H9 (cell line): Measurements from ENCODE around the gene CST4. TPM values are rescaled to one million over a fixed set of nuclear protein-coding genes. Genes with fewer than 3 reads are reported as not detected.

Experiments
- DNase-seq: peaks from one replicate; pipeline ENCODE4 v3.0.0-alpha.2; 2017
- H2AFZ ChIP-seq: one replicate; pipeline ENCODE4 v1.6.1; 2013; ENCODE audit warnings: mild to moderate bottlenecking, low read length, control low read depth, moderate library complexity
- H2AK5ac ChIP-seq: 2 replicates; pipeline ENCODE4 v1.6.1; 2013; ENCODE audit warnings: low read length, control low read depth, mixed read lengths; ENCODE audit not compliant: insufficient read length
- H2BK120ac ChIP-seq: one replicate; pipeline ENCODE4 v1.6.1; 2013; ENCODE audit warnings: low read depth, mild to moderate bottlenecking, low read length, control low read depth, inconsistent platforms; ENCODE audit not compliant: poor library complexity, severe bottlenecking
- H2BK12ac ChIP-seq: 2 replicates; pipeline ENCODE4 v1.6.1; 2013; ENCODE audit warnings: low read length, control low read depth, mixed read lengths, low read depth; ENCODE audit not compliant: insufficient read length
- H2BK15ac ChIP-seq: 2 replicates; pipeline ENCODE4 v1.6.1; 2013; ENCODE audit warnings: low read depth, low read length, control low read depth
- H2BK20ac ChIP-seq: one replicate; pipeline ENCODE4 v1.6.1; 2013; ENCODE audit warnings: low read depth, mild to moderate bottlenecking, low read length, control low read depth, inconsistent platforms; ENCODE audit not compliant: poor library complexity, severe bottlenecking
- H2BK5ac ChIP-seq: 2 replicates; pipeline ENCODE4 v1.6.1; 2013; ENCODE audit warnings: low read length, control low read depth, mixed read lengths; ENCODE audit not compliant: insufficient read length
- H3K14ac ChIP-seq: 2 replicates; pipeline ENCODE4 v1.6.1; 2013; ENCODE audit warnings: low read length, control low read depth; ENCODE audit not compliant: insufficient read depth
- H3K18ac ChIP-seq: 2 replicates; pipeline ENCODE4 v1.6.1; 2013; ENCODE audit warnings: low read depth, mild to moderate bottlenecking, mixed read lengths, low read length, control low read depth; ENCODE audit not compliant: insufficient read length
- H3K23ac ChIP-seq: 2 replicates; pipeline ENCODE4 v1.6.1; 2013; ENCODE audit warnings: low read length, control low read depth, mixed read lengths, low read depth; ENCODE audit not compliant: insufficient read length
- H3K23me2 ChIP-seq: 2 replicates; pipeline ENCODE4 v1.6.1; 2013; ENCODE audit warnings: low read depth, mild to moderate bottlenecking, mixed read lengths, low read length, control low read depth; ENCODE audit not compliant: insufficient read length, poor library complexity, severe bottlenecking
- H3K27ac ChIP-seq: 2 replicates; pipeline ENCODE4 v1.5.1; 2013; ENCODE audit warnings: low read length, control low read depth, mixed read lengths, low read depth; ENCODE audit not compliant: insufficient read length
- H3K27me3 ChIP-seq: 2 replicates; pipeline ENCODE4 v1.6.1; 2013; ENCODE audit warnings: low read length, control low read depth, inconsistent platforms; ENCODE audit not compliant: insufficient read depth
- H3K4ac ChIP-seq: 2 replicates; pipeline ENCODE4 v1.6.1; 2013; ENCODE audit warnings: low read depth, mild to moderate bottlenecking, control low read depth, inconsistent platforms, low read length, moderate library complexity
- H3K4me1 ChIP-seq: 2 replicates; pipeline ENCODE4 v1.6.1; 2013; ENCODE audit warnings: low read length, control low read depth, inconsistent platforms; ENCODE audit not compliant: insufficient read depth
- H3K4me2 ChIP-seq: 2 replicates; pipeline ENCODE4 v1.6.1; 2013; ENCODE audit warnings: low read length, control low read depth, mixed read lengths; ENCODE audit not compliant: insufficient read length, insufficient read depth
- H3K56ac ChIP-seq: 2 replicates; pipeline ENCODE4 v1.6.1; 2013; ENCODE audit warnings: low read depth, mild to moderate bottlenecking, mixed read lengths, low read length, control low read depth; ENCODE audit not compliant: insufficient read length
- H3K79me1 ChIP-seq: 2 replicates; pipeline ENCODE4 v1.6.1; 2013; ENCODE audit warnings: low read depth, mild to moderate bottlenecking, moderate library complexity, low read length, control low read depth, inconsistent platforms; ENCODE audit not compliant: insufficient read depth, poor library complexity, severe bottlenecking
- H3K79me2 ChIP-seq: 2 replicates; pipeline ENCODE4 v1.6.1; 2013; ENCODE audit warnings: low read length, control low read depth, inconsistent platforms; ENCODE audit not compliant: insufficient read depth
- H3K9ac ChIP-seq: 2 replicates; pipeline ENCODE4 v1.6.1; 2013; ENCODE audit warnings: low read length, control low read depth, mixed read lengths; ENCODE audit not compliant: insufficient read length; ENCODE audit errors: extremely low read depth
- H3K9me3 ChIP-seq: one replicate; pipeline ENCODE4 v1.6.1; 2013; ENCODE audit warnings: low read depth, low read length, inconsistent platforms; ENCODE audit not compliant: control insufficient read depth
- H3T11ph ChIP-seq: one replicate; pipeline ENCODE4 v1.6.1; 2013; ENCODE audit warnings: mild to moderate bottlenecking, low read length, control low read depth, inconsistent platforms
- H4K20me1 ChIP-seq: one replicate; pipeline ENCODE4 v1.6.1; 2013; ENCODE audit not compliant: control insufficient read depth, insufficient read length, insufficient read depth
- H4K5ac ChIP-seq: 2 replicates; pipeline ENCODE4 v1.6.1; 2013; ENCODE audit warnings: low read depth, mild to moderate bottlenecking, mixed read lengths, low read length, control low read depth; ENCODE audit not compliant: insufficient read length
- H4K8ac ChIP-seq: replicated peaks from 2 replicates; pipeline ENCODE4 v1.6.1; 2013; ENCODE audit warnings: low read length, control low read depth, mixed read lengths, low read depth; ENCODE audit not compliant: insufficient read length
- H4K91ac ChIP-seq: 2 replicates; pipeline ENCODE4 v1.6.1; 2013; ENCODE audit warnings: low read depth, mild to moderate bottlenecking, moderate library complexity, mixed read lengths, low read length, control low read depth; ENCODE audit not compliant: insufficient read length
- H3K27ac Mint-ChIP-seq, 3 experiments: 2 replicates in 2 of 3; 3 replicates in 1 of 3; pipeline ENCODE4 v1.8.0; 2020 to 2021; ENCODE audit warnings: mixed read lengths in 3 of 3, mild to moderate bottlenecking in 1 of 3, moderate library complexity in 1 of 3
- H3K27me3 Mint-ChIP-seq: 2 replicates; pipeline ENCODE4 v1.8.0; 2021; ENCODE audit warnings: low read depth, mild to moderate bottlenecking, moderate library complexity, mixed read lengths
- H3K36me3 Mint-ChIP-seq, 3 experiments: 2 replicates in 2 of 3; 3 replicates in 1 of 3; pipeline ENCODE4 v1.8.0; 2020 to 2021; ENCODE audit warnings: low read depth in 3 of 3, mixed read lengths in 3 of 3; ENCODE audit not compliant: insufficient read depth in 1 of 3
- H3K4me1 Mint-ChIP-seq, 2 experiments: 2 replicates each; pipeline ENCODE4 v1.8.0; 2020; ENCODE audit warnings: mixed read lengths in 2 of 2
- H3K4me3 Mint-ChIP-seq, 2 experiments: 2 replicates in 1 of 2; 3 replicates in 1 of 2; pipeline ENCODE4 v1.8.0; 2020 to 2021; ENCODE audit warnings: mild to moderate bottlenecking in 2 of 2, mixed read lengths in 2 of 2, moderate library complexity in 1 of 2
- H3K9me3 Mint-ChIP-seq, 2 experiments: 2 replicates in 1 of 2; 3 replicates in 1 of 2; pipeline ENCODE4 v1.8.0; 2020; ENCODE audit warnings: mild to moderate bottlenecking in 2 of 2, mixed read lengths in 2 of 2, moderate library complexity in 1 of 2
- WGBS: extraction: QIAGEN DNeasy Blood & Tissue Kit; methylation state at CpG from one replicate; pipeline ENCODE4 v1.1.7; 2013; ENCODE audit warnings: missing lambda C conversion rate, low lambda C conversion rate, mixed read lengths; ENCODE audit not compliant: insufficient read length; ENCODE audit errors: extremely low coverage; 5-methylcytosine and 5-hydroxymethylcytosine counted together
- total RNA-seq: library from RNA; stranded (reverse); gene quantifications from 2 replicates; pipeline ENCODE4 v1.2.1, GENCODE V29; 2021
- TF ChIP-seq, protein P1 (sequence below): fragments of 200-600 bp; sonication (generic); conservative IDR thresholded peaks from 3 replicates; pipeline ENCODE4 v1.8.0; 2021; ENCODE audit warnings: antibody characterized with exemption, mild to moderate bottlenecking

CST4 gene
- total RNA-seq, 1 experiment from 2014 or later: not detected

- Histone ChIP-seq H3K79me2 (no peaks in the 10 kb centered on the region), H2BK120ac (no peak overlapping the region), H3K4ac (no peak overlapping the region), H2BK15ac (no peak overlapping the region), H3K4me2 (no peak overlapping the region), H3K9ac (no peak overlapping the region), H2AK5ac (no peak overlapping the region), H4K8ac (no peak overlapping the region), H3T11ph (no peak overlapping the region), H3K79me1 (no peaks in the 10 kb centered on the region), H2AFZ (no peak overlapping the region), H3K23me2 (no peaks in the 10 kb centered on the region), H4K5ac (no peak overlapping the region), H3K23ac (no peak overlapping the region), H3K27me3 (no peaks in the 10 kb centered on the region), H4K20me1 (no peaks in the 10 kb centered on the region), H3K9me3 (no peaks in the 10 kb centered on the region), H3K56ac (no peak overlapping the region), H3K14ac (no peak overlapping the region), H3K4me1 (no peaks in the 10 kb centered on the region), H2BK12ac (no peak overlapping the region), H2BK20ac (no peak overlapping the region), H4K91ac (no peak overlapping the region), H3K18ac (no peak overlapping the region), H3K27ac (no peak overlapping the region), H2BK5ac (no peak overlapping the region)
- Mint-ChIP-seq H3K36me3 (no peaks in the 10 kb centered on the region), H3K4me3 (no peak overlapping the region), H3K4me1 (peaks cover 0 to 16% of the 10 kb centered on the region in 2 experiments; a peak in 3 of 4 replicates), H3K27me3 (peaks cover 1% of the 10 kb centered on the region), H3K27ac (no peak overlapping the region), H3K9me3 (no peaks in the 10 kb centered on the region)
- TF ChIP-seq, protein P1, sequence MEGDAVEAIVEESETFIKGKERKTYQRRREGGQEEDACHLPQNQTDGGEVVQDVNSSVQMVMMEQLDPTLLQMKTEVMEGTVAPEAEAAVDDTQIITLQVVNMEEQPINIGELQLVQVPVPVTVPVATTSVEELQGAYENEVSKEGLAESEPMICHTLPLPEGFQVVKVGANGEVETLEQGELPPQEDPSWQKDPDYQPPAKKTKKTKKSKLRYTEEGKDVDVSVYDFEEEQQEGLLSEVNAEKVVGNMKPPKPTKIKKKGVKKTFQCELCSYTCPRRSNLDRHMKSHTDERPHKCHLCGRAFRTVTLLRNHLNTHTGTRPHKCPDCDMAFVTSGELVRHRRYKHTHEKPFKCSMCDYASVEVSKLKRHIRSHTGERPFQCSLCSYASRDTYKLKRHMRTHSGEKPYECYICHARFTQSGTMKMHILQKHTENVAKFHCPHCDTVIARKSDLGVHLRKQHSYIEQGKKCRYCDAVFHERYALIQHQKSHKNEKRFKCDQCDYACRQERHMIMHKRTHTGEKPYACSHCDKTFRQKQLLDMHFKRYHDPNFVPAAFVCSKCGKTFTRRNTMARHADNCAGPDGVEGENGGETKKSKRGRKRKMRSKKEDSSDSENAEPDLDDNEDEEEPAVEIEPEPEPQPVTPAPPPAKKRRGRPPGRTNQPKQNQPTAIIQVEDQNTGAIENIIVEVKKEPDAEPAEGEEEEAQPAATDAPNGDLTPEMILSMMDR: no peak
- no CpG with 5 or more reads among the region's 8 CpGs for WGBS
- DNase-seq: no peak
Measured at GRCh38 chr20:23657202-23657601, 31.6 kb downstream of the CST4 start.
